HFF-Myc (cell line): ENCODE data around the gene STX7.

Experiments used
- DNase-seq: peaks from one replicate; pipeline ENCODE4 v3.0.0-alpha.2; 2011; ENCODE audit warnings: low read depth; ENCODE audit errors: extremely low read depth
- H3K4me3 ChIP-seq: replicated peaks from 2 replicates; pipeline ENCODE4 v1.5.1; 2011; ENCODE audit warnings: low read depth, mild to moderate bottlenecking, control low read depth, low read length
- TF ChIP-seq, protein P1 (sequence below): IDR thresholded peaks from 2 replicates; pipeline ENCODE4 v1.5.1; 2012; ENCODE audit warnings: mild to moderate bottlenecking, low read depth, low read length, control low read depth; ENCODE audit errors: missing control alignments

STX7 gene

DNA sequence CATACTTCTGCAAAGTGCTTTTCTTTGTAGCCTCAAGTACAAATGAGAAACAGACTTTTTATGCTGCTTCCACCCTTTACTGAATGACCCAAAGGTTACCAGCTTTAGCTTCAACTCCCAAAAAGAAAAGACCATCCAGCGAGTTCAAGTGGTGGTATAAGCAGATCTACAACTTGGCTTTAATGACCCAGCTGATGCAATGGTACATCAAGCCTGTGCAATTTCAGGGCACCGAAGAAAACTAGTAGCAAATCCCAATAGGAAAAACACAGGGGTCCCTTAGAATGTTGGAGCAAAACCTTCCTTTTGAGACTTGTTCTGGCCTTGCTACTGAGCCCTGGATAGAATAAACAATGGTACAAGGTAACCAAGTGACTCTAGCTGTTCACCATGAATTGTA lies 33.8 kb downstream of the STX7 start:
- TF ChIP-seq, protein P1, sequence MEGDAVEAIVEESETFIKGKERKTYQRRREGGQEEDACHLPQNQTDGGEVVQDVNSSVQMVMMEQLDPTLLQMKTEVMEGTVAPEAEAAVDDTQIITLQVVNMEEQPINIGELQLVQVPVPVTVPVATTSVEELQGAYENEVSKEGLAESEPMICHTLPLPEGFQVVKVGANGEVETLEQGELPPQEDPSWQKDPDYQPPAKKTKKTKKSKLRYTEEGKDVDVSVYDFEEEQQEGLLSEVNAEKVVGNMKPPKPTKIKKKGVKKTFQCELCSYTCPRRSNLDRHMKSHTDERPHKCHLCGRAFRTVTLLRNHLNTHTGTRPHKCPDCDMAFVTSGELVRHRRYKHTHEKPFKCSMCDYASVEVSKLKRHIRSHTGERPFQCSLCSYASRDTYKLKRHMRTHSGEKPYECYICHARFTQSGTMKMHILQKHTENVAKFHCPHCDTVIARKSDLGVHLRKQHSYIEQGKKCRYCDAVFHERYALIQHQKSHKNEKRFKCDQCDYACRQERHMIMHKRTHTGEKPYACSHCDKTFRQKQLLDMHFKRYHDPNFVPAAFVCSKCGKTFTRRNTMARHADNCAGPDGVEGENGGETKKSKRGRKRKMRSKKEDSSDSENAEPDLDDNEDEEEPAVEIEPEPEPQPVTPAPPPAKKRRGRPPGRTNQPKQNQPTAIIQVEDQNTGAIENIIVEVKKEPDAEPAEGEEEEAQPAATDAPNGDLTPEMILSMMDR = no peak
- no peak overlapping the region for H3K4me3 ChIP-seq
- DNase-seq = no peak

DNA sequence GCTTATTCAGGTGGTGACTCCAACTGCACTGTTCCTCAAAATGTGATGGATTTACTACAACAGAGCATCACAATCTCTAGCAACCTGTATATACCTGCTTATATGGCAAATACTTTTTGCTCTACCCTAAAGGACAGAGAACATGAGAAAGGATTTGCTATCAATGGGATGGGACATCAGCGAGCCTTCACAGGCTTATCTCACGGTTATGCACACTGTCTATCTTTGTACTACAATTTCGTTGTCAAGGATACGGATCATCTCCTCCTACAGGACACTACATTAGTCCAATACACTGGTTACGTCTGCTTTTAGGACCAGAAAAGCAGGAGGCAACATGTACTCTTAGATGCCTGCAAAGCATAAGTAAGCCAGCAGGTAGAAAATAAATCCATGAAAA lies 34.2 kb downstream of the STX7 start:
- H3K4me3 ChIP-seq = no peak overlapping the region
- DNase-seq = no peak
- TF ChIP-seq, protein P1 = no peak

DNA sequence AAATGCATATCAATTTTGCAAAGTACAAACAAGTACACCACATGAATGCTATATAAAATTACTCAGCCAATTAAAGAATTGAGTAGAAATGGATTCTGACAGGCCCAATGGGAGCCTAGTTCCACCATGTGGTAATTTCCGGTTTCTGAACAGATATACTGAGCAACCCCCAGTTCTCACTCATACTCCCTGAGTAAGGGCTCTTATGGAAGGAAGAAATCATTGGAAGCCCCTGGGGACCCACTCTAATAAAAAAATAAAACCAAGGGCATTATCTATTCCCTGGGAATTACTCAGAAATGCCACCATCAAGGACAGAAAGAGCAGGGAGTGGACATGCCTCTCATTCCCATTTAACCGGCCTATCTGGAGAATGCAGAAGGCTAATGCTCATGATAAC lies 34.6 kb downstream of the STX7 start:
- DNase-seq = no peak
- no peak overlapping the region for H3K4me3 ChIP-seq
- TF ChIP-seq, protein P1 = no peak

DNA sequence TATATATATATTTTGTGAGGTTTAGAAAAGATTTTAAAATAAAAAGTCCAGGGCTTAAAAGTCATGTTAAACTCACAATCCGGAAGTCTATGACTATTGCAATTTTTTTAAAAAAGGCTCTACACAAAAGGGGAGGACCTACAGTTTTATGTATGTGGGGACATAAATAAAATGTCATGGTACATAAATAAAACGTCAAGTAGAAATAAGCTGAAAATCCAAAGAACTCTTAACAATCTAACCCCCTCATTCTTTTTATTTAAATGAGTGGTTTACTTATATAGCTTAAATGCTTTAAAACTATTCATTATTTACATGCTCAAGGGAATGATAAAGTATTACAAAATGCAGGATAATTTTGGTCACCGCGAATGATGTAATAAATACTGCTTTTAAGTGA lies 36.2 kb downstream of the STX7 start:
- no peak overlapping the region for H3K4me3 ChIP-seq
- TF ChIP-seq, protein P1 = no peak
- DNase-seq = no peak

DNA sequence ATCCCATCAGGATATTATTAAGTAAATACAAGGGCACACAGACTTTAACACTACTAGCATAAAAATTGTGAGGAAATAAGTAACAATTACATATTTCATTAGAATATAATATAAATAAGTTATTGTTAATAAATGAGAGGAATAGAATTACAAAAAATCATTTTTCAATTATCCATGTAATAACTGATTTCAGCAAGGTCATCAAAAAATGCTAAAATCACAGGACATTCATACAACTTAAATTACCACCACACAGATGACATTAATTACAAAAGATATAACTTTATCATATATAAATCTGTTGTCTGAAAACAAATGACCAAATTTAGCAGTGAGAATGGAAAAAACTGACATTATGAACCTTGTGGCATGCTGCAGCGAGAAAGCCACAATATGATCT lies 37.0 kb downstream of the STX7 start:
- TF ChIP-seq, protein P1 = no peak
- no peak for DNase-seq
- no peak overlapping the region for H3K4me3 ChIP-seq

DNA sequence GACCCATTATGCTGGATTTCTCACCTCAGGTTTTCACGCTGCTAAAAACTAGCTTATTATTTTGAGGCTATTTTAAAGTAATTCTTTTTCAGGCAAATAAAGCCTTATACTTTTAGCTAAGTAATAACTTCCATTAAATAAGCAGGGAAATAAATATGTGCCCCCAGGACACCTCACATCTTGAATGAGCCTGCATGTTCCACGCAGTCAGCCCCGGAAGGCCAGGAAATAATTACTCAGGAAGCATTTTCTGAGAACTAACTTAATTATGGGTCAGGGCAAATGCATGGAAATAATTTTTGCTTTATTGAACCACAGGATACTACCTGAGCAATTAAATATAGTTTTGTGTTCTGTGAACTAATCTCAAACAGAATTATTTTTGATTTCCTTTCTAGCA lies 41.1 kb downstream of the STX7 start:
- TF ChIP-seq, protein P1 = no peak
- H3K4me3 ChIP-seq = no peak overlapping the region
- DNase-seq = no peak

DNA sequence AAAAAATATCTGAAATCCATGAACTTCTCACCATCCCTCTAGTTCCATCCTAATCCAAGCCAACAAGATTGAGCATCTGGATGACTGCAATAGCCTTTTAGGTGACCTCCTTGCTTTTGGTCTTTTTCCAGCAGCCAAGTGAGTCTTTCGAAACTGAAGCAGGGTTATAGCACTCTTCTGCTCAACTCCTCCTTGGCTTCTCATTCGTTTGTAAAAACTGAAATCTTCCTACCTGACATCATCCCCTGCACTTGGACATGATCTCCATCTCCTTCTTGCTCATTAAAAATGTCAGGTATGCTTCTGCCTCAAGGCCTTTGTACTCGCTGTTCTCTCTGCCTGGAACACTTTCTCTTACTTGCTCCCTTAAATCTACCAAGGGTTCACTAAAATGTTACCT lies 46.0 kb downstream of the STX7 start:
- no peak for DNase-seq
- H3K4me3 ChIP-seq = no peak overlapping the region
- TF ChIP-seq, protein P1 = no peak
